ENCODE data around the gene NPY1R.

NPY1R gene

DNA sequence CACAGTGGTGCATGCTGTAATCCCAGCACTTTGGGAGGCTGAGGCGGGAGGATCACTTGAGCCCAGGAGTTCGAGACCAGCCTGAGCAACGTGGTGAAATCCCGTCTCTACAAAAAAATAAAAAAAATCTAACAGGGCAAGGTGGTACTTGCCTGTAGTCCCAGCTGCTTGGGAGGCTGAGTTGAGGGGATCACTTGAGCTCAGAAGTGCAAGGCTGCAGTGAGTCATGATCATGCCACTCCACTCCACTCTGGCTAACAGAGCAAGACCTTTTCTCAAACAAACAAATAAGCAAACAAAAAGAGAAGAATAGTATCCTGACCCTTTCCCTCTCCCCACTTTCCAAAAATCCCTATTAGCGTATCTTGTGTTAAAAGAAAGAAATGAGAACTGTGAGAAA, 52.7 kb downstream of the NPY1R start:
- DNase-seq (ENCODE audit: low read depth), result no peak

DNA sequence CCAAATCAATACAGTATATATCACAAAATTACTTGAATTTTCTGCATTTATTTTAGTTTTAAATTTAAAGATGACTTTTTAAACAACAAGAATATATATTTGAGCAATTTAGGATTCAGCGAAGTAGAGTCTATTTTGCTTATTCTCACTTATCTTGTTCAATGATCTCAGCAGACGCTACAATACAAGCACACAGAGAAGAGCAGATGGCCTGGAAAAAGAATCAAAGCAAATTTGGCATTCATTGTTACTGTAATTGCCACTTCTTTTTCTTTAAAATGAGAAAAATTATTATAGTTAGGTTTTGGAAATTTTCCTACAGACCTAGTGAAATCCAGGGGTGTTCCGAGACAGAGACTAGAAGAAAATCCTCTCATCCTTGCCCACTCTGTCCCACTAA, 57.5 kb downstream of the NPY1R start:
- DNase-seq (ENCODE audit: low read depth), result no peak

All from CMK (cell line).